OCI-LY1 (cell line): ENCODE measurements around the gene ASGR1.

Source experiments
- H2AFZ ChIP-seq: fragments of 200-600 bp; sonication (generic), shearing (Covaris generic); 2 replicates; pipeline ENCODE4 v1.6.0; 2014; ENCODE audit warnings: antibody characterized with exemption, mild to moderate bottlenecking, low read length
- H3F3A ChIP-seq: fragments of 200-600 bp; sonication (generic), shearing (Covaris generic); 2 replicates; pipeline ENCODE4 v1.6.0; 2014; ENCODE audit warnings: mild to moderate bottlenecking, antibody characterized with exemption, low read length, moderate library complexity; ENCODE audit not compliant: insufficient read depth
- H3K27ac ChIP-seq: fragments of 200-600 bp; sonication (generic); 2 replicates; pipeline ENCODE4 v1.5.1; 2014; ENCODE audit warnings: low read length, mixed run types, mild to moderate bottlenecking, low read depth; ENCODE audit not compliant: poor library complexity, severe bottlenecking
- H3K27me3 ChIP-seq: fragments of 200-600 bp; sonication (generic); 2 replicates; pipeline ENCODE4 v1.6.0; 2014; ENCODE audit warnings: antibody characterized with exemption, mild to moderate bottlenecking, low read length, moderate library complexity; ENCODE audit not compliant: insufficient read depth
- H3K36me3 ChIP-seq: fragments of 200-600 bp; sonication (generic); 2 replicates; pipeline ENCODE4 v1.6.1; 2014; ENCODE audit warnings: mild to moderate bottlenecking, antibody characterized with exemption, low read length, moderate library complexity, mixed read lengths; ENCODE audit not compliant: insufficient read depth
- H3K4me1 ChIP-seq: fragments of 200-600 bp; sonication (generic); 2 replicates; pipeline ENCODE4 v1.5.1; 2014; ENCODE audit warnings: mild to moderate bottlenecking, low read length, moderate library complexity; ENCODE audit not compliant: insufficient read depth, severe bottlenecking
- H3K4me2 ChIP-seq: fragments of 200-600 bp; sonication (generic), shearing (Covaris generic); 2 replicates; pipeline ENCODE4 v1.6.1; 2014; ENCODE audit warnings: low read length
- H3K4me3 ChIP-seq: fragments of 200-600 bp; sonication (generic); 2 replicates; pipeline ENCODE4 v1.5.1; 2014; ENCODE audit warnings: low read length, low read depth, mild to moderate bottlenecking, mixed read lengths; ENCODE audit not compliant: poor library complexity, severe bottlenecking
- H3K79me2 ChIP-seq: fragments of 200-600 bp; shearing (Covaris generic); 2 replicates; pipeline ENCODE4 v1.6.1; 2016; ENCODE audit warnings: mixed run types, low read length, mixed read lengths; ENCODE audit not compliant: insufficient read depth
- H3K9ac ChIP-seq: fragments of 200-600 bp; sonication (generic), shearing (Covaris generic); 2 replicates; pipeline ENCODE4 v1.6.1; 2014; ENCODE audit warnings: mild to moderate bottlenecking, low read length, mixed read lengths
- H3K9me2 ChIP-seq: fragments of 200-600 bp; sonication (generic), shearing (Covaris generic); 2 replicates; pipeline ENCODE4 v1.6.1; 2014; ENCODE audit warnings: low read depth, mild to moderate bottlenecking, low read length, mixed read lengths
- H3K9me3 ChIP-seq: fragments of 200-600 bp; shearing (Covaris generic); 2 replicates; pipeline ENCODE4 v1.6.1; 2014; ENCODE audit warnings: low read length, mixed read lengths
- H4K20me1 ChIP-seq: fragments of 200-600 bp; sonication (generic), shearing (Covaris generic); 2 replicates; pipeline ENCODE4 v1.6.0; 2016; ENCODE audit warnings: mild to moderate bottlenecking, low read length; ENCODE audit not compliant: insufficient read depth
- EZH2 ChIP-seq: fragments of 200-600 bp; sonication (generic), shearing (Covaris generic); IDR thresholded peaks from 2 replicates; pipeline ENCODE4 v1.8.0; 2017; ENCODE audit warnings: borderline replicate concordance, mixed run types, mild to moderate bottlenecking, antibody characterized with exemption, low read length, moderate library complexity, mixed read lengths
- TF ChIP-seq, protein P1 (sequence below): fragments of 200-600 bp; sonication (generic), shearing (Covaris generic); IDR thresholded peaks from 2 replicates; pipeline ENCODE4 v1.5.1; 2017; ENCODE audit warnings: mild to moderate bottlenecking, antibody characterized with exemption, low read length, moderate library complexity, mixed read lengths

Gene ASGR1

DNA sequence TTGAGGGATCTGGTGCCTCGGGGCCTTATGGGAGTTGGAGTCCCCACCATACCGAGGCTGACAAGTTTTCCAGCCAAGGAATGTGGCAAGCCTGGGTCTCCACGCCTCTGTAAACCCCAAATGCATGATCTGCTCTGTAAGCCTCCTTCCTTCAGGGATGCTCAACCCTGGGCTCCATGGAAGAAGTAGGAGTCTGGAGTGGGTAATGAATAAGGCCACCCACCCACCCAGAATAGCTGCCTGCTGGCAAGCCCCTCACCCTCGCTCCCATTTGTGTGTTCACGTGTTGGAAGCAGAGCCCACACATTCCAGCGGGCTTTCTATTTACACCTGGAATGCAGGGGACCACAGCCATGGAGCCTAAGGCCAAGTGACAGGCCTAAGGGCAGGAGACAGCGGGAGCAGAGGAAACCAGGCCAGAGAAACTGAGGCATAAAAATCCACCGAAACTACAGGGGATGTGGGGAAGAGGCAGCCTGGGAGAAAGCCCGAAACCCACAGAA, 36.0 kb upstream of the ASGR1 start:
- H2AFZ ChIP-seq = no peak overlapping the region
- H3K4me2 ChIP-seq = peak overlapping the region; percentile 63
- H3K36me3 ChIP-seq = no peaks in the 10 kb centered on the region
- H3K4me1 ChIP-seq = peaks cover 32% of the 10 kb centered on the region
- H3K4me3 ChIP-seq = no peak overlapping the region
- TF ChIP-seq, protein P1, sequence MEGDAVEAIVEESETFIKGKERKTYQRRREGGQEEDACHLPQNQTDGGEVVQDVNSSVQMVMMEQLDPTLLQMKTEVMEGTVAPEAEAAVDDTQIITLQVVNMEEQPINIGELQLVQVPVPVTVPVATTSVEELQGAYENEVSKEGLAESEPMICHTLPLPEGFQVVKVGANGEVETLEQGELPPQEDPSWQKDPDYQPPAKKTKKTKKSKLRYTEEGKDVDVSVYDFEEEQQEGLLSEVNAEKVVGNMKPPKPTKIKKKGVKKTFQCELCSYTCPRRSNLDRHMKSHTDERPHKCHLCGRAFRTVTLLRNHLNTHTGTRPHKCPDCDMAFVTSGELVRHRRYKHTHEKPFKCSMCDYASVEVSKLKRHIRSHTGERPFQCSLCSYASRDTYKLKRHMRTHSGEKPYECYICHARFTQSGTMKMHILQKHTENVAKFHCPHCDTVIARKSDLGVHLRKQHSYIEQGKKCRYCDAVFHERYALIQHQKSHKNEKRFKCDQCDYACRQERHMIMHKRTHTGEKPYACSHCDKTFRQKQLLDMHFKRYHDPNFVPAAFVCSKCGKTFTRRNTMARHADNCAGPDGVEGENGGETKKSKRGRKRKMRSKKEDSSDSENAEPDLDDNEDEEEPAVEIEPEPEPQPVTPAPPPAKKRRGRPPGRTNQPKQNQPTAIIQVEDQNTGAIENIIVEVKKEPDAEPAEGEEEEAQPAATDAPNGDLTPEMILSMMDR = no peak
- TF ChIP-seq EZH2 = no peak
- H3K9me3 ChIP-seq = no peaks in the 10 kb centered on the region
- H3K9me2 ChIP-seq = no peaks in the 10 kb centered on the region
- H3K27ac ChIP-seq = no peak overlapping the region
- H3K9ac ChIP-seq = no peak overlapping the region
- no peaks in the 10 kb centered on the region for H3F3A ChIP-seq
- no peaks in the 10 kb centered on the region for H3K79me2 ChIP-seq
- H4K20me1 ChIP-seq = no peaks in the 10 kb centered on the region
- no peaks in the 10 kb centered on the region for H3K27me3 ChIP-seq

DNA sequence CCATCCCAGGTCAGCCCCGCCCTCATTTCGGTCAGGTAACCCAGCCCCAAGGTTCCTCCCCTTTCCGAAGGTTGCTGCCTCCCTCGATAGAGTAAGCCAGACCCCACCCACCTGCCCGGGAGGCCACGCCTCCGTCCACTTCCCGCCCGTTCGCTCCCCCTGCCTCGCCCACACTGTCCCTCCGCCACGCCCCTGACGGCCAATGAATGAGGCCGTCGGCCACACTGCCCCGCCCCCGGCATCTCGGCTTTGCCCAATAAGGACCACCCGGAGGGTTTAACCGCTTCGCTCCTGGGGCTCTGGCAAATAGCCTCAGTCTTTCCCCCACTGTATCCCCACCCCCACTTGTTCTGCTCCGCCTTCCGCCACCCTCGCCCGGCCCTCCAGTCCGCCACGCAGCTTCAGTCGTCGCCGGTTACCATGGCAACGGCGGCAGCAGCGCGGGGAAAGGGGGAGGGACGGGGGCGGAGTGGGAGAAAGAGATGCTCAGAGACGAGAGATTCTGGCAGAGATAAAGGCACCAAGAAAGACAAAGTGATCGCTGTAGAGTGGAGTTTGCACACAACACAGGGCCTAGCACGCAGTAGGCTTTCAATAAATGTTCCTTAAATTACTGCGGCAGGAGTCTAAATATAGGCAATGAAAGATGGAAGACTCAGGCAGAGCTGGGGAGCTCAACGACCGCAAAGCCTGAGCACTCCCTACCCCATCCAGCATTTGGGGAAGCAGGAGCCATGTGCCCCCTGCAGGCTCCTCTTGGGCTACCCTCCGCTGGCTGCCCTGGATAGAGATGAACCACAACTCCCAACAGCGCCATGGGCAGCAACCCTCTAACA, 35.3 kb upstream of the ASGR1 start:
- Histone ChIP-seq H3K79me2 (no peaks in the 10 kb centered on the region), H3F3A (no peaks in the 10 kb centered on the region), H4K20me1 (no peaks in the 10 kb centered on the region), H3K9me3 (no peaks in the 10 kb centered on the region), H3K27me3 (no peaks in the 10 kb centered on the region), H3K9me2 (no peaks in the 10 kb centered on the region), H3K9ac (no peak overlapping the region), H3K36me3 (no peaks in the 10 kb centered on the region), H3K27ac (no peak overlapping the region), H3K4me2 (peak overlapping the region; percentile 63), H3K4me3 (peak overlapping the region; percentile 49), H3K4me1 (peaks cover 30% of the 10 kb centered on the region), H2AFZ (no peak overlapping the region)
- TF ChIP-seq EZH2 = no peak
- TF ChIP-seq, protein P1 = peak; percentile 47

DNA sequence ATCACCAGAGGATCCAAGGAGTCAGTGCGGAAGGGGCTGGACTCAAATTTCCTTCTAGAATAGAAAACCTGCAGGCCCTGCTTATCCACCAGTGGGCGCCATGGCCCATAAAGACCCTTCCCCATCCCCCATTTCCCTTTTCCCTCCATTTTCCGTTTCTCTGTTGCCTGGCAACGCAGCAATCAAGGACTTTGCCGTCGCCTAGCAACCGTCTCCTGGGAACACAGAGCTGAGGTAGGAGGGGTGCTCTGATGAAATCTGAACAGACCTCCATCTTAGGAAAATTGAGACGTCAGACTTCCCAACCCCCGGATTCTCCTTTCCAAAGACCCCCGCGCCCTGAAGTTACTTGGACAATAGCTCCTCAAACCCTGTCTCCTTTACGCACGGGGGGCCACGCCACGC, 34.7 kb upstream of the ASGR1 start:
- no peaks in the 10 kb centered on the region for H3K9me2 ChIP-seq
- H3K79me2 ChIP-seq = no peaks in the 10 kb centered on the region
- H3K4me3 ChIP-seq = peak overlapping the region; percentile 49
- no peaks in the 10 kb centered on the region for H3F3A ChIP-seq
- no peaks in the 10 kb centered on the region for H3K27me3 ChIP-seq
- no peak overlapping the region for H3K9ac ChIP-seq
- H3K4me1 ChIP-seq = peaks cover 24% of the 10 kb centered on the region
- TF ChIP-seq EZH2 = no peak
- TF ChIP-seq, protein P1 = peak; percentile 63
- H2AFZ ChIP-seq = no peak overlapping the region
- no peaks in the 10 kb centered on the region for H3K36me3 ChIP-seq
- H4K20me1 ChIP-seq = no peaks in the 10 kb centered on the region
- H3K27ac ChIP-seq = no peak overlapping the region
- H3K9me3 ChIP-seq = no peaks in the 10 kb centered on the region
- peak overlapping the region; percentile 57 for H3K4me2 ChIP-seq
